Natural killer cell (primary cell): ENCODE measurements around the gene THSD4. TPM values are rescaled to one million over a fixed set of nuclear protein-coding genes. Genes with fewer than 3 reads are reported as not detected.

ENCODE experiments used
- ATAC-seq, 3 donors: fragments of 150-1000 bp in 2 of 3; fragments of 200-7000 bp in 1 of 3; cut with Tn5 transposase; 1 replicate in 1 of 3; 2 replicates in 2 of 3; pipeline ENCODE4 v1.10.0; 2021; ENCODE audit warnings: mild to moderate bottlenecking in 2 of 3, moderate library complexity in 2 of 3
- DNase-seq, 2 donors: peaks; one replicate each; pipeline versions ENCODE4 v3.0.0 to v3.0.0-alpha.2; 2013 to 2021; ENCODE audit warnings: mixed read lengths in 1 of 2
- H3K27ac ChIP-seq: one replicate; pipeline ENCODE4 v1.5.1; 2013; ENCODE audit warnings: mild to moderate bottlenecking, low read length
- H3K27me3 ChIP-seq: one replicate; pipeline ENCODE4 v1.6.1; 2013; ENCODE audit warnings: low read length; ENCODE audit not compliant: control insufficient read depth, insufficient read depth
- H3K36me3 ChIP-seq: one replicate; pipeline ENCODE4 v1.6.1; 2013; ENCODE audit warnings: low read length; ENCODE audit not compliant: control insufficient read depth, insufficient read depth
- H3K4me1 ChIP-seq: one replicate; pipeline ENCODE4 v1.6.1; 2013; ENCODE audit warnings: low read length; ENCODE audit not compliant: control insufficient read depth, insufficient read depth
- H3K4me3 ChIP-seq: one replicate; pipeline ENCODE4 v1.5.1; 2013; ENCODE audit warnings: low read length
- H3K9me3 ChIP-seq: one replicate; pipeline ENCODE4 v1.6.1; 2013; ENCODE audit warnings: low read length; ENCODE audit not compliant: control insufficient read depth, insufficient read depth
- H3K27ac Mint-ChIP-seq, 2 donors: one replicate each; pipeline ENCODE4 v1.8.0; 2022; ENCODE audit warnings: mild to moderate bottlenecking in 2 of 2, mixed read lengths in 2 of 2, moderate library complexity in 1 of 2
- H3K27me3 Mint-ChIP-seq, 2 donors: one replicate each; pipeline ENCODE4 v1.8.0; 2022; ENCODE audit warnings: low read depth in 2 of 2, mixed read lengths in 2 of 2
- H3K36me3 Mint-ChIP-seq: one replicate; pipeline ENCODE4 v1.8.0; 2022; ENCODE audit warnings: mixed read lengths
- H3K4me1 Mint-ChIP-seq, 2 donors: one replicate each; pipeline ENCODE4 v1.8.0; 2022; ENCODE audit warnings: mixed read lengths in 2 of 2
- H3K4me3 Mint-ChIP-seq: one replicate; pipeline ENCODE4 v1.8.0; 2022; ENCODE audit warnings: mild to moderate bottlenecking, moderate library complexity, mixed read lengths
- H3K9me3 Mint-ChIP-seq, 2 donors: one replicate each; pipeline ENCODE4 v1.8.0; 2022; ENCODE audit warnings: mixed read lengths in 2 of 2
- WGBS: methylation state at CpG from one replicate; pipeline ENCODE4 v1.1.7; 2013; ENCODE audit warnings: missing lambda C conversion rate; ENCODE audit not compliant: insufficient coverage; 5-methylcytosine and 5-hydroxymethylcytosine counted together
- intact Hi-C: fragments of 100-400 bp; cut with micrococcal nuclease; formaldehyde crosslinking; loops from one replicate; pipeline ENCODE4 v1.14.2; 2022
- total RNA-seq, 4 donors: library from RNA; stranded (reverse); fragments of 120-200 nt in 1 of 4; gene quantifications; one replicate each; pipeline versions ENCODE4 v1.2.3 to v1.2.4, GENCODE V29; 2013 to 2022
- TF ChIP-seq, protein P1 (sequence below): fragments of 200-600 bp; IDR thresholded peaks from one replicate; pipeline ENCODE4 v1.8.0; 2022; ENCODE audit warnings: antibody characterized with exemption

The THSD4 gene
- total RNA-seq, 3 donors from 2014 or later (not counting 1 experiment from before 2014, with no cell fraction given) = not detected

DNA sequence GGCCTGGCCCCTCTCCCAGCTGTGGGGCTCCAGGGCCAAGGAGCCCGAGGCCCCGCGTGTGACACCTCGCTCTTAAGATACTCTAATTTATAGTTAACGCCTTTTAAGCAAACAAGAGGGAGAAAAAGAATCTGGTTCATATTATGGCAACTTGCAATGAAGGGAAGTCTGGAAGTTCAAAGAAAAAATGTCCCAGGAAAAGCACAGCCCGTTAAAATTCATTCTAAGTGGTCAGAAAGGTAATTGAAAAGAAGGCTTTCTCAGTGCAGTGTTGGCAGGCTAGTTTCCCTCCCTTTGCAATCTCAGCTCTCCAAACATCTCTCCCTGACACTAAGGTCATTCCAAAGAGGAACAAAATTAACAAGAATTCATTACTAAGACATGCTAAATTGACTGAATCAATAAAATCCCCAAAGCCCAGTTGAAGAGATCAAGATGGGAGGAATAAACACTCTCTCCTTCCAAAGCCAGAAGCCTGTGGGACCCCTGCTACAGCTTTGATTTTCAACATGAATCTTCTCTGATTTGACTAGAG, 339.3 kb downstream of the THSD4 start:
- TF ChIP-seq, protein P1, sequence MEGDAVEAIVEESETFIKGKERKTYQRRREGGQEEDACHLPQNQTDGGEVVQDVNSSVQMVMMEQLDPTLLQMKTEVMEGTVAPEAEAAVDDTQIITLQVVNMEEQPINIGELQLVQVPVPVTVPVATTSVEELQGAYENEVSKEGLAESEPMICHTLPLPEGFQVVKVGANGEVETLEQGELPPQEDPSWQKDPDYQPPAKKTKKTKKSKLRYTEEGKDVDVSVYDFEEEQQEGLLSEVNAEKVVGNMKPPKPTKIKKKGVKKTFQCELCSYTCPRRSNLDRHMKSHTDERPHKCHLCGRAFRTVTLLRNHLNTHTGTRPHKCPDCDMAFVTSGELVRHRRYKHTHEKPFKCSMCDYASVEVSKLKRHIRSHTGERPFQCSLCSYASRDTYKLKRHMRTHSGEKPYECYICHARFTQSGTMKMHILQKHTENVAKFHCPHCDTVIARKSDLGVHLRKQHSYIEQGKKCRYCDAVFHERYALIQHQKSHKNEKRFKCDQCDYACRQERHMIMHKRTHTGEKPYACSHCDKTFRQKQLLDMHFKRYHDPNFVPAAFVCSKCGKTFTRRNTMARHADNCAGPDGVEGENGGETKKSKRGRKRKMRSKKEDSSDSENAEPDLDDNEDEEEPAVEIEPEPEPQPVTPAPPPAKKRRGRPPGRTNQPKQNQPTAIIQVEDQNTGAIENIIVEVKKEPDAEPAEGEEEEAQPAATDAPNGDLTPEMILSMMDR = no peak
- no peaks in the 10 kb centered on the region for H3K4me1 ChIP-seq
- H3K27me3 ChIP-seq = no peaks in the 10 kb centered on the region
- intact Hi-C loops = no loop called here
- no peaks in the 10 kb centered on the region for H3K9me3 ChIP-seq
- Mint-ChIP-seq H3K36me3 (no peaks in the 10 kb centered on the region), H3K27me3 (peaks cover 13 to 22% of the 10 kb centered on the region in 2 donors), H3K27ac (no peak overlapping the region), H3K4me3 (no peak overlapping the region), H3K4me1 (no peaks in the 10 kb centered on the region), H3K9me3 (no peaks in the 10 kb centered on the region)
- DNase-seq (no peak), ATAC-seq (no peak)
- WGBS = 92% methylated on average over 6 of the region's 6 CpGs
- no peak overlapping the region for H3K4me3 ChIP-seq
- no peak overlapping the region for H3K27ac ChIP-seq
- H3K36me3 ChIP-seq = no peaks in the 10 kb centered on the region

DNA sequence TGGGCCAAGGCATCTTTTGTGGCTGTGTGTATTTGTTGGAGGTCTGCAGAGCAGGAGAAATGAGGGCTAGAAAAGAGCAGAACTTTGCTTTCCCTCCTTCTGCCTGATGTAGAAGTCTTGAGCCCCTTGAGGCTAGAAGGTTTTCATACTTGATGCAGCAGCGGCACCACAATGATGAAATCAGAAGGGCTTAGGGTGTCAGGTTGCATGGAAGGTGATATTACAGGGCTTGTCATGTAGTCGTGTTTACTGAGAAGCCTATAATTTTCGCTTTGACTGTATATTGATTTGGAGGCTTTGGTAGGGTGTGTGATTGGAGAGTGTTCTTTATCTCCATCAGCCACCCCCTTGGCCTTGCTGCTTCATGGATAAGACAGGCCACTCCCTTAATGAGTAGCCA, 339.8 kb downstream of the THSD4 start:
- Histone ChIP-seq H3K27ac (no peak overlapping the region), H3K4me3 (no peak overlapping the region), H3K36me3 (no peaks in the 10 kb centered on the region), H3K9me3 (no peaks in the 10 kb centered on the region), H3K4me1 (no peaks in the 10 kb centered on the region), H3K27me3 (no peaks in the 10 kb centered on the region)
- intact Hi-C loops = no loop called here
- TF ChIP-seq, protein P1 = no peak
- Mint-ChIP-seq H3K4me3 (no peak overlapping the region), H3K36me3 (no peaks in the 10 kb centered on the region), H3K9me3 (no peaks in the 10 kb centered on the region), H3K4me1 (no peaks in the 10 kb centered on the region), H3K27me3 (peaks cover 17 to 23% of the 10 kb centered on the region in 2 donors), H3K27ac (no peak overlapping the region)
- WGBS = 81% methylated on average over 3 of the region's 3 CpGs
- ATAC-seq (no peak), DNase-seq (no peak)

DNA sequence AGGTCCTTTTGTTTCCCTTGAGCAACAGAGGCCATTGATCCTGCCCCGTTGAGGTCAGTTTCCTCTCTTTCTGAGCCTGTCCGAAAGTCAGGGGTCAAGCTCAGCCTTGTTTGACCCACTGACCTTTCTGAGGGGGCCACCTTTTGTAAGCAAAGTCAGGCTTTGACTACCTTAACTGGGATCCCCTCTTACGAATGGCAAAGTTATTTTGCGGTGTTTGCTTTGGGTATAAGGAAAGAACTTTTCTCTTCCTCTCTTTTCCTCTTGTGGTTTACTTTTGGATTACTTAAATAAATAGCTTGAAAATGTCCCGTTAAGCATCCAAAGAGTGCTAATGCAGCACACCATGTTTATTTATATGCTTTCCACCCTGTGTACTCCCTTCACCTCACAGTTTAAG, 340.6 kb downstream of the THSD4 start:
- no peaks in the 10 kb centered on the region for H3K9me3 ChIP-seq
- TF ChIP-seq, protein P1 = no peak
- 69% methylated on average over 5 of the region's 5 CpGs for WGBS
- Mint-ChIP-seq H3K4me1 (no peaks in the 10 kb centered on the region), H3K9me3 (no peaks in the 10 kb centered on the region), H3K36me3 (no peaks in the 10 kb centered on the region), H3K27me3 (peaks cover 17 to 23% of the 10 kb centered on the region in 2 donors), H3K4me3 (no peak overlapping the region), H3K27ac (no peak overlapping the region)
- intact Hi-C loops = no loop called here
- no peaks in the 10 kb centered on the region for H3K36me3 ChIP-seq
- no peaks in the 10 kb centered on the region for H3K27me3 ChIP-seq
- no peak for DNase-seq
- no peaks in the 10 kb centered on the region for H3K4me1 ChIP-seq
- ATAC-seq = no peak
- no peak overlapping the region for H3K27ac ChIP-seq
- no peak overlapping the region for H3K4me3 ChIP-seq

DNA sequence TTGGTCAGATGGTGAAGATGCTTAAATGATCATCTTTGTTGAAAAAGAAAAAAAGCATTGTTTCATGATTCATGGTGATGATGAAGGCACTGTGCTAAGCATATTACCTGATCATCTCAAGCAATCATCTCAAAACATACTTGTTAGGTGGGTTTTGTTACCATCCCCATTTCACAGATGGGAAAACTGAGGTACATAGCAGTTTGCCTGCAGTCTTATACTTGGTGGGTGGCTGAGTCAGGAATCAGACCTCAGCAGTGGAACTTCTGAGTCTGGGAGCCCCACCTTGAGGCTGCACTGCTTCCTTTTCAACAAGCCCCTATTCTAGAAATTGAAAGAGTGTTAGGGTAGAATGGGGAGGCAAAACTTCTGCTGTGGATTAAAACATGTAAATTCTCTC, 341.1 kb downstream of the THSD4 start:
- Mint-ChIP-seq H3K27me3 (peaks cover 17 to 23% of the 10 kb centered on the region in 2 donors), H3K4me3 (no peak overlapping the region), H3K36me3 (no peaks in the 10 kb centered on the region), H3K4me1 (no peaks in the 10 kb centered on the region), H3K27ac (no peak overlapping the region), H3K9me3 (no peaks in the 10 kb centered on the region)
- DNase-seq (no peak), ATAC-seq (no peak)
- H3K27me3 ChIP-seq = no peaks in the 10 kb centered on the region
- TF ChIP-seq, protein P1 = no peak
- H3K27ac ChIP-seq = no peak overlapping the region
- H3K4me1 ChIP-seq = no peaks in the 10 kb centered on the region
- no peaks in the 10 kb centered on the region for H3K9me3 ChIP-seq
- H3K4me3 ChIP-seq = no peak overlapping the region
- intact Hi-C loops = no loop called here
- no peaks in the 10 kb centered on the region for H3K36me3 ChIP-seq
